GM10847 (cell line): ENCODE results near the gene GPR26.

Experiments used
- POLR2A ChIP-seq: IDR thresholded peaks from 2 replicates; pipeline ENCODE4 v1.6.1; 2011; ENCODE audit not compliant: insufficient read length; ENCODE audit errors: extremely low read depth

Gene GPR26

GRCh38 chr10:123666318-123667236, at the start of gene GPR26:
Gene GPR26, plus strand, starts transcription at chr10:123666355. Its CDS starts 53 bp downstream, at chr10:123666408.
- TF ChIP-seq POLR2A, result no peak

- no peak for TF ChIP-seq POLR2A
Measured at GRCh38 chr10:123618224-123618623, 47.9 kb upstream of the GPR26 start.

- TF ChIP-seq POLR2A, result no peak
Measured at GRCh38 chr10:123619067-123619855, 46.9 kb upstream of the GPR26 start.

GRCh38 chr10:123620621-123621020, 45.5 kb upstream of the GPR26 start:
- TF ChIP-seq POLR2A, result no peak

- no peak for TF ChIP-seq POLR2A
Measured at GRCh38 chr10:123621492-123621891, 44.7 kb upstream of the GPR26 start.

GRCh38 chr10:123621916-123622315, 44.2 kb upstream of the GPR26 start:
- TF ChIP-seq POLR2A, result no peak

- no peak for TF ChIP-seq POLR2A
Measured at GRCh38 chr10:123622381-123622780, 43.8 kb upstream of the GPR26 start.

GRCh38 chr10:123624086-123624485, 42.1 kb upstream of the GPR26 start:
- no peak for TF ChIP-seq POLR2A

- no peak for TF ChIP-seq POLR2A
Measured at GRCh38 chr10:123633106-123633505, 33.0 kb upstream of the GPR26 start.

- no peak for TF ChIP-seq POLR2A
Measured at GRCh38 chr10:123633636-123634035, 32.5 kb upstream of the GPR26 start.

- TF ChIP-seq POLR2A, result no peak
Measured at GRCh38 chr10:123634221-123634620, 31.9 kb upstream of the GPR26 start.

GRCh38 chr10:123635131-123635530, 31.0 kb upstream of the GPR26 start:
- TF ChIP-seq POLR2A, result no peak

GRCh38 chr10:123635745-123636144, 30.4 kb upstream of the GPR26 start:
- TF ChIP-seq POLR2A, result no peak

GRCh38 chr10:123636598-123637325, 29.4 kb upstream of the GPR26 start:
- TF ChIP-seq POLR2A, result no peak

GRCh38 chr10:123637326-123637880, 28.8 kb upstream of the GPR26 start:
- no peak for TF ChIP-seq POLR2A
